Kidney epithelial cell (primary cell): ENCODE data around the gene TTC5. TPM values are rescaled to one million over a fixed set of nuclear protein-coding genes. Genes with fewer than 3 reads are reported as not detected.
A peak's percentile ranks its signal among the peaks of the same experiment; 100 is the strongest.

ENCODE experiments used
- DNase-seq: peaks from one replicate; pipeline ENCODE4 v3.0.0-alpha.2; 2010; ENCODE audit warnings: low read depth
- H3K27me3 ChIP-seq: 2 replicates; pipeline ENCODE4 v1.6.0; 2011; ENCODE audit warnings: low read length; ENCODE audit not compliant: control insufficient read depth, insufficient read depth
- H3K36me3 ChIP-seq: 2 replicates; pipeline ENCODE4 v1.5.1; 2011; ENCODE audit warnings: low read length; ENCODE audit not compliant: control insufficient read depth, insufficient read depth
- H3K4me3 ChIP-seq: 2 replicates; pipeline ENCODE4 v1.5.1; 2011; ENCODE audit warnings: low read depth, mild to moderate bottlenecking, control low read depth, low read length
- CTCF ChIP-seq: IDR thresholded peaks from 2 replicates; pipeline ENCODE4 v1.5.1; 2011; ENCODE audit warnings: mild to moderate bottlenecking, moderate library complexity, low read length, control low read depth, inconsistent platforms; ENCODE audit not compliant: insufficient read depth, poor library complexity, severe bottlenecking
- total RNA-seq: library from RNA; depleted of rRNA; stranded (reverse); fragments of >200 nt; gene quantifications from 2 replicates; pipeline ENCODE4 v1.2.3, GENCODE V29; 2015

The TTC5 gene
- 10.9 and 13.3 TPM in 2 replicates for total RNA-seq

DNA sequence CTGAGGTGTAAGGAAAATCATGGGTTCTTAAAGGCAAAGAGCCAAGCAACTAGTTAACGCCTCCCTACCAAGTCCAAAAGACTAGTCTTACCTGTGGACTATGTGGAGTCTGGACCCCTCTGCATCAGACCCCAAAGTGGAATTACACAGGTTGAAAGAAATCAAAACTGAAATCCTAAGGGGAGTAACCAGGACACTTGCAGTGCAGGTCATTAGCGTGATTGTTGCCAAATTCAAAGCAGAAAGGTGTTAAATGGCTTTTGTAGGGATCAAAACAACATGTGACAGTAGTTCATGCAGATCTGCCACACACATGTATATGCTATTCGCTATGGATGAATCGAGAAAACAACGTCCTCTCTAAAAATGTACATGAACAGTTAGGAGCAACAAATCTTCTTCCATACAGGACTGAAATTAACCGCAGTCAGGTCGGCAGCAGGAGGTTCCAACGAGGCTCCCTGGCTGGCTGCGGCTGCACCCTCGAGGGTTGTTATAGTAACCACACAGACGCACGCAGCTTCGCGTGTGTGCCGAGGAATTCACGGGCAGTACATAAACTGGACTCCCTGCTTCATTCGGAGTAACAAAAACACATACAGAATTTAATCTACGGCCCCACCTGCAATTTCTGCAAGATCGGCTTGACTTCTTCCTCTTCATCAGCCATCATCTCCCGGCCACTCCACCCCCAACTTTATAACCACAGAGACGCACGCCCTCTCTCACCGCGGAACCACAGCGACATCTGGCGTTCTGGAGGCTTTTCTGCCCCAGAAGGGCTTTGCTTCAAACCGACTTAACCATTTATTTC, at the start of gene TTC5:
Gene TTC5, minus strand, starts transcription at position 687 of the 814 bp plus-strand sequence. Its CDS starts 14 bp downstream, at position 673.
- peak; percentile 95 for TF ChIP-seq CTCF
- H3K36me3 ChIP-seq: peaks cover 2% of the 10 kb centered on the region
- peak within 1 kb of the TSS; percentile 94 for H3K4me3 ChIP-seq
- DNase-seq: peak; percentile 14
- H3K27me3 ChIP-seq: no peaks in the 10 kb centered on the region

- no peaks in the 10 kb centered on the region for H3K27me3 ChIP-seq
- H3K4me3 ChIP-seq: no peak overlapping the region
- peaks cover 1% of the 10 kb centered on the region for H3K36me3 ChIP-seq
- peak; percentile 7 for TF ChIP-seq CTCF
- no peak for DNase-seq
Observed at GRCh38 chr14:20350860-20351259, 45.1 kb upstream of the TTC5 start.

DNA sequence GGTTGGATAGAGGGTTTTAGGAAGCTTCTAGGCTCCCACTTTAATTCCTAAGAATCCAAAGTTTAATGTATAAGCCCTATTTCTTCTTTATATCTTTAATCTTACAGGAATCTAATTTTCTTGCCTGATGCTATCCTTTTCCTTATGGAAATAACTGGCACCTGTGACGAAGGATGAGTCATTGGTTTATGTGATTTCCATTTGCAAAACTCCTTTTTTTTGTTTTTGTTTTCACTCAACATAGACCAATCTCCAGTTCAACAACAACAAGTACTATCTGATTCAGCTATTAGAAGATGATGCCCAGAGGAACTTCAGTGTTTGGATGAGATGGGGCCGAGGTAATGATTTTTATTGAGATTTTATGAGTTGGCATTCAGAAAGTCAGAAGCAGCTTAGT, 44.5 kb upstream of the TTC5 start:
- H3K27me3 ChIP-seq: no peaks in the 10 kb centered on the region
- H3K4me3 ChIP-seq: no peak overlapping the region
- H3K36me3 ChIP-seq: peaks cover 1% of the 10 kb centered on the region
- no peak for TF ChIP-seq CTCF
- DNase-seq: no peak

- no peak for DNase-seq
- no peak for TF ChIP-seq CTCF
- Histone ChIP-seq H3K36me3 (no peaks in the 10 kb centered on the region), H3K27me3 (no peaks in the 10 kb centered on the region), H3K4me3 (no peak overlapping the region)
Observed at GRCh38 chr14:20347747-20348146, 42.0 kb upstream of the TTC5 start.

GRCh38 chr14:20346713-20347112, 41.0 kb upstream of the TTC5 start:
- H3K4me3 ChIP-seq: no peak overlapping the region
- no peaks in the 10 kb centered on the region for H3K27me3 ChIP-seq
- H3K36me3 ChIP-seq: no peaks in the 10 kb centered on the region
- no peak for TF ChIP-seq CTCF
- DNase-seq: no peak

DNA sequence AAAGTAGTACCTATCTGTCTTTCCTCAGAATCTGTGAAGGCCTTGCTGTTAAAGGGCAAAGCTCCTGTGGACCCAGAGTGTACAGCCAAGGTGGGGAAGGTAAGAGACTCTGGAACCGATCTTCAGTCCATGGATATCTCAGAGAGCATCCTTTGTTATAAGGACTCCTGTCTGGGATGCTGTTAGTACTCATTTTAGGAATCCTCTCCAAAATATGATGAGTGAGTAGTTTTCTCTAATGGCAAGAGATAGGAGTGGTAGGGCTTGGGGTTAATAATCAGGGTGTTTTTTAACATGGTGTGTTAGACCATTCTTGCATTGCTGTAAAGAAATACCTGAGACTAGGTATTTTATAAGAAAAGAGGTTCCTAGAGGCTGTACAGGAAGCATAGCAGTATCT, 39.6 kb upstream of the TTC5 start:
- no peak for TF ChIP-seq CTCF
- no peaks in the 10 kb centered on the region for H3K36me3 ChIP-seq
- H3K4me3 ChIP-seq: no peak overlapping the region
- no peak for DNase-seq
- H3K27me3 ChIP-seq: no peaks in the 10 kb centered on the region
